NCI-H1105 (cell line): ENCODE measurements around the gene SMURF2.
"Not testable (repeated sequence)": the region's sequence is repeated elsewhere in the genome, so short reads cannot be mapped to it uniquely, and the experiment has no call there.

Experiments used
- DNase-seq: peaks from one replicate; lab custom pipeline; 2025; lab: John Stamatoyannopoulos, UW

The SMURF2 gene

GRCh38 chr17:64661976-64662773 lies at the start of gene SMURF2:
Gene SMURF2, minus strand, starts transcription at chr17:64662307. Its CDS starts 427 bp downstream, at chr17:64661880.
- DNase-seq: peak; percentile 63

DNA sequence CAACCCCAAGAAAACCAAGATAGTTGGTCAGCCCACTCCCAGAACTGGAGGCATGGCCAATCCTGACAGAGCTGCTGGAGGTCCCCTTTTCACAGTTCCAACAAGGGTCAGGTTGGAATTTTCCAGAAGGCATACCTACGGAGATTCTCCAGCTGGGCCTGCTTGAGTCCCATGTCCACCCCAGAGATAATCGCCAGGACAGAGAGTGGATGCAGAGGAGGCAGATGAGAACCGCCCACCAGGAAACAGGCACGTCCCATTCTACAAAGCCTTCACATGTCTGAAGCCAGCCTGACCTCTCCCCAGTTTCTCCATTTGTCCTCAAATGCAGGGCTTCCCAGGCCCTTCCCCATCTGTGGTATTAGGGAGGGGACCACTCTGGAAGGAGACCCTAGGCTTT lies 47.4 kb upstream of the SMURF2 start:
- no peak for DNase-seq

GRCh38 chr17:64707050-64707591 lies 45.0 kb upstream of the SMURF2 start:
- DNase-seq: no peak

DNA sequence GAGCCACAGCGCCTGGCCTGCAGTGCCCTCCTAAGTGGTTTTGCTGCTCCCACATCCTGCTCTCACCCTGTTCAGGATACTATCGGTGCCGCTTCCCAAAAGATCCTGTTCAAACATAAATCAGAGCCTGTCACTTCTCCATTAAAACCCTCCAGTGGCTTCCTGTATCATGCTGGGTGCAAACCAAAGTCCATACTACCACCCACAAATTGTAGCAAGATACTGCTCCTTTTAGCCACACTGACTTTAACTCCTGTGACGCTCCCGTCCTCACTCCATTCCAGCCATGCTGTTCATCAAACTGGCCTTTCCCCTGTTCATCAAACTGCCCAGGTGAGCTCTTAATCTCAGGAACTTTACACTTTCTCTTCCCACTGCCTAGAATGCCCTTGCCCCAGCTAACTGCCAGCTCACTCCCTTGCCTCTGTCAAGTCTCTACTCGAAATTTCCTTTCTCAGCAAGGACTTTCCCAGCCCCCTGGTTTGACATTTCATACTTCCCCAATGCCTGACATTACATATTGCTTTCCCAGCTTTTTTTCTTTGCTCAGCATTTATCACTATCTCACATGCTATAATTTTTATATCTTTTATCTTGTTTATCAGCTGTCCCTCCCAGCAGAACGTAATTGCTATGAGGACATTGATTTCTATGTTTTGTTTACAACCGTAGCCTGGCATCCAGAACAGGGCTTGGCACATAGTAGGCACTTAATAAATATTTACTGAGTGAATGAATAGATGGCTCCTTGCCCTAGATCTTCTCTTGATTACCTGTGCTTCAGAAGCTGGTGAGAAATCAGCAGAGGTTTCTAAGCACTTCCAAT lies 44.3 kb upstream of the SMURF2 start:
- no peak for DNase-seq

GRCh38 chr17:64702815-64703214 lies 40.7 kb upstream of the SMURF2 start:
- DNase-seq: no peak

DNA sequence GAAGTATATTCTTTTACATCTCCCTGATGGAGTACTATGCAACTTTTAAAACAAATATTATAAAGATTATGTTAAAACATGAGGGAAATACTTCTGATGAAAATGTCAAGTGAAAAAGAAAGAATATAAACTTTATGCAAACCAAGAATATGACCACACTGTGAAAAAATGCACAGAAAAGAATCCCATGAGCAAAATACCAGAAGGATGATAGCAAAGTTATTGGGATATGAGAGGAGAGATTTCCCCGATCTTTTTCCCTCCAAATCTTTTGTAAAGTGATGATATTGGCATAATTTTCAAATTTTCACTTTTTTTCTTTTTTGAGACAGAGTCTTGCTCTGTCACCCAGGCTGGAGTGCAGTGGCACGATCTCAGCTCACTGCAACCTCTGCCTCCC lies 36.6 kb upstream of the SMURF2 start:
- no peak for DNase-seq

DNA sequence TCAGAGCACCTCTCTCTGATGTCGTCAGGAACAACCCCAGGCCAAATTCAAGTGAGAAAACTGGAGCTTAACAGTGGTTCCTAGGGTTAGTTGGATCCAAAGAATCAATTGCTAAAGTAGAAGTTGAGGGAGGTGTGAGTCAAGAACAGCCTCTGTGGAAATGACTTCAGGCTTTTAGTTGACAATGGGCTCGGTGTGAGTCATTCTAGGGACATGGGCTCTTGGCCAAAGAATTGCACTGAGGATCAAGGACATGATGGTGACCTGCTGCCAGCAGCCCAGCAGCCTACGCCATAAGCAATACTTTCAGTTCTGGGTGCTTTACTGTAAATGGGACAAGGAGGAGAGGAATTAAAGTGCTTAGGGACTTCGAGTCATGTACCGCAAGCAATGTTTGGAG lies 32.1 kb upstream of the SMURF2 start:
- no peak for DNase-seq

GRCh38 chr17:64692187-64692586 lies 30.1 kb upstream of the SMURF2 start:
- no peak for DNase-seq

- no peak for DNase-seq
Measured at GRCh38 chr17:64689106-64689505, 27.0 kb upstream of the SMURF2 start.

- no peak for DNase-seq
Measured at GRCh38 chr17:64688481-64688880, 26.4 kb upstream of the SMURF2 start.

- no peak for DNase-seq
Measured at GRCh38 chr17:64687961-64688360, 25.9 kb upstream of the SMURF2 start.

DNA sequence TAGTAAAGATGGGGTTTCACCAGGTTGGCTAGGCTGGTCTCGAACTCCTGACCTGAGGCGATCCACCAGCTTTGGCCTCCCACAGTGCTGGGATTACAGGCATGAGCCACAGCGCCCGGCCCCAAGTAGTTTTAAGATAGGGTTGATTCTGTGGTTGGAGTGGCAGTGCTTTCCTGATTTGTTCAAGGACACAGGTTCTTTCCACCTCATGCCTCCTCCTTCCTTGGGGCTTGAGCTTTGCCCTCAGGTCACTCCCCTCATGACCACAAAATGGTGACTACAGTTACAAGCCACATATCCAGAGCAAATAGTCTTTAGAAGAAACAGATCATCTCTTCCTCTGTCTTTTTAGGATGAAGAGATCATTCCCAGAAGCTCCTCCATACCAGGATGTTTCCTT lies 25.3 kb upstream of the SMURF2 start:
- DNase-seq: no peak

- no peak for DNase-seq
Measured at GRCh38 chr17:64686705-64687104, 24.6 kb upstream of the SMURF2 start.

GRCh38 chr17:64685705-64686104 lies 23.6 kb upstream of the SMURF2 start:
- no peak for DNase-seq

DNA sequence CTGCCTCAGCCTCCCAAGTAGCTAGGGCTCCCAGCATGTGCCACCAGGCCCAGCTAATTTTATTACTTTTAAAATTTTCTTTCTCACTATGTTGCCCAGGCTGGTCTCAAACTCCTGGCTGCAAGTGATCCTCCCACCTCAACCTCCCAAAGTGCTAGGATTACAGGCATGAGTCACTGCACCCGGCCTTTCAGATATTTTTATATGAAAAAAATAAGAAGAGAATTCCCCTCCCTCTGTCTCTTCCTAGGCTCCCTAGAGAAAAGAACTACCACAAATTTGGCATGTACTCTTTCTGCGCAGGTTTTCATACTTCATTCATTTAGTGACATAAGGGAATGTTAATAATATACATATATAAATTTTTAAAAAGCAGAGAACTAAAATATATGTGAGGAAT lies 21.7 kb upstream of the SMURF2 start:
- no peak for DNase-seq

GRCh38 chr17:64682261-64683181 lies 20.4 kb upstream of the SMURF2 start:
- no peak for DNase-seq

- no peak for DNase-seq
Measured at GRCh38 chr17:64679710-64680216, 17.7 kb upstream of the SMURF2 start.

DNA sequence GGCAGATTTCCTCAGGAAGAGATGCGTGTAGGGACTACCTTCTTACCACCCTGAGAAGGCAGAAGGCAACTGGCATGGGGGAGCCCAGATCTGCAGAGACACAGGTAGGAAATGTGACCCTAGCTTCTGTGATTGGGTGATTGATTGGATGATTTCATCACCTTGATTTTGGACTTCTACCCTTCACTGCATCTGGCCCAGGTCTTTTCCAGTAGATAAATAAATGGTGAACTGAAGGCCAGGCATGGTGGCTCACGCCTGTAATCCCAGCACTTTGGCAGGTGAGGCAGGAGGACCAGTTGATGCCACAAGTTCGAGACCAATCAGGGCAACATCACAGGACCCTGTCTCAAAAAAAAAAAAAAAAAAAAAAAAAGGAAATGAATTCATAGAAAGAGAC lies 14.7 kb upstream of the SMURF2 start:
- no peak for DNase-seq

DNA sequence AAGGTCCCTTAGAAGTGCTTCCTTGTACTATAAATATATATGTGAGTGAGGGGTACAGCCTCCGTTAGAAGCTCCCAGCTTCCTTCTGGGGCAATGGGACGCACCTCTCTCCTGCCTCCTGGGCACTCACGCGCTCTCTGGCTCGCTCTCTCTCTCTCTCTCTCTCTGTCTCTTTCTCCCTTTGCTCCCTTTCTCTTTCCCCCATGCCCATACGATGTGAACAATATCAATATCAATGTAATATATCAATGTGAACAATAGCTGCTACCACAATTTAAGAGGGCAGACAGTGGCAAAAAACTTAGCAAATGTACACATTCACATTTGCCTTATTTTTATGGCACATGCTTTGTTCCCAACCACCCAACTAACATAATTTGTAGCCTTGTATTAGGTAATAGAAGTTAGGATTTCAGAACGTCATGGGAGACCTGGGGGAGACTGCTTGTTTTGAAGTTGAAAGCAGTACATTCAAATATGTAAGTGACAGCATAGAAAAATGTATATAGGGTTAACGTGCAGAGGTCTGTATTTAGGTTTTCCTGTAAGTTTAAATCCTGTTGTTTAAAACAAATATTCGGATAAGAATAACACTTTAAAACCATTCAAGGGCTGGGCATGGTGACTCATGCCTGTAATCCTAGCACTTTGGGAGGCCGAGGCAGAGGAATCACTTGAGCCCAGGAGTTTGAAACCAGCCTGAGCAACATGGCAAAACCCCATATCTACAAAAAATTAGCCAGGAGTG lies 8.9 kb upstream of the SMURF2 start:
- not testable (repeated sequence) for DNase-seq

DNA sequence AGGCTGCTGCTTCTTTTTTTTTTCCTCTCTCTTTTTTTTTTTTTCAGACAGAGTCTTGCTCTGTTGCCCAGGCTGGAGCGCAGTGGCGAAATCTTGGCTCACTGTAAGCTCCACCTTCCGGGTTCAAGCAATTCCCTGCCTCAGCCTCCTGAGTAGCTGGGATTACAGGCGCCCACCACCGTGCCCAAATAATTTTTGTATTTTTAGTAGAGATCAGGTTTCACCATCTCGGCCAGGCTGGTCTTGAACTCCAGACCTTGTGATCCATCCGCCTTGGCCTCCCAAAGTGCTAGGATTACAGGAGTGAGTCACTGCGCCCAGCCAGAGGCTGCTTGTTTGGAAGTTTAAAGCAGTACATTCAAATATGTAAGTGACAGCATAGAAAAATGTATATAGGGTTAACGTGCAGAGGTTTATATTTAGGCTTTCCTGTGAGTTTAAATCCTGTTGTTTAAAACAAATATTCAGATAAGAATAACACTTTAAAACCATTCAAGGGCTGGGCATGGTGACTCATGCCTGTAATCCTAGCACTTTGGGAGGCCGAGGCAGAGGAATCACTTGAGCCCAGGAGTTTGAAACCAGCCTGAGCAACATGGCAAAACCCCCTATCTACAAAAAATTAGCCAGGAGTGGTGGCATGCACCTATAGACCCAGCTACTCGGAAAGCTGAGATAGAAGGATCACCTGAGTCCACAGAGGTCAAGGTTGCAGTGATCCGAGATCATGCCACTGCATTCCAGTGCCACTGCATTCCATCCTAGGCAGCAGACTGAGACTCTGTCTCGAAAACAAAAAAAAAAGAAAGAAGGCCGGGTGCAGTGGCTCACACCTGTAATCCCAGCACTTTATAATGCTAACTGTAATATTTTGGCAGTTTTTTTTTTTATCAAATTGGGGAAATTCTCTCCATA lies 6.0 kb upstream of the SMURF2 start:
- not testable (repeated sequence) for DNase-seq
